ENCODE data around the gene MEOX2.

DNA sequence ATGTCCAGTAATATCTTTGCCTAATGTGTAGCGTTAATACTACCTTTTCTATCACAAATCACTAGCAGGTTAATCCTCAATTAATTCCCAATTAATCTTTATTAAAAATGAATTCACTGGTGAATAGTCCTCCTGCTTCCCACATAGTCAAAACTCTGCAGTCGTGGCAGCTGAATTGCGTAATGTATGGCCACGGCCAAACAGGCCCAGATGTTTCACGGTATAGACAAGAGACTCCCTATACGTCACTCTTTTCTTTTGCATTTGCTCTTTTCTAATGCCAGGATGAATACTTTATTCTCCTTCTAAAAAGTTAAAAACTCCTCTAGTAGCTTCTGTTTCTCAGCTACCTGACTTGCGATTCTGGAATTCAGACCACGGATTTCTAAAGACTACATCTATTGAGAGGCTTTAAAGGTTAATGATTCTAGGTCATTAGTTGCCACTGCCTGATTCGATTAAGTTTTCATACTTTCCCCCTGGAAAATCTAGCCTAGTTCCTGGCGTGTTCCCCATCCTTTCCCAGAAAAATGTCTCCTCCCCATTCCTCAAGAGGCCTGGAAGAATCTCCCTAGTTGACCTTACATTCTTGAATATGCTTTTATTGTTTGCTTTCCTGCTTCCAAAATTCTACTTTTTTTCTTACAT, 16.9 kb downstream of the MEOX2 start:
- TF ChIP-seq, protein P1, sequence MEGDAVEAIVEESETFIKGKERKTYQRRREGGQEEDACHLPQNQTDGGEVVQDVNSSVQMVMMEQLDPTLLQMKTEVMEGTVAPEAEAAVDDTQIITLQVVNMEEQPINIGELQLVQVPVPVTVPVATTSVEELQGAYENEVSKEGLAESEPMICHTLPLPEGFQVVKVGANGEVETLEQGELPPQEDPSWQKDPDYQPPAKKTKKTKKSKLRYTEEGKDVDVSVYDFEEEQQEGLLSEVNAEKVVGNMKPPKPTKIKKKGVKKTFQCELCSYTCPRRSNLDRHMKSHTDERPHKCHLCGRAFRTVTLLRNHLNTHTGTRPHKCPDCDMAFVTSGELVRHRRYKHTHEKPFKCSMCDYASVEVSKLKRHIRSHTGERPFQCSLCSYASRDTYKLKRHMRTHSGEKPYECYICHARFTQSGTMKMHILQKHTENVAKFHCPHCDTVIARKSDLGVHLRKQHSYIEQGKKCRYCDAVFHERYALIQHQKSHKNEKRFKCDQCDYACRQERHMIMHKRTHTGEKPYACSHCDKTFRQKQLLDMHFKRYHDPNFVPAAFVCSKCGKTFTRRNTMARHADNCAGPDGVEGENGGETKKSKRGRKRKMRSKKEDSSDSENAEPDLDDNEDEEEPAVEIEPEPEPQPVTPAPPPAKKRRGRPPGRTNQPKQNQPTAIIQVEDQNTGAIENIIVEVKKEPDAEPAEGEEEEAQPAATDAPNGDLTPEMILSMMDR (conservative IDR thresholded peaks at IDR 0.05; ENCODE audit: low read length): no peak
- no peak for TF ChIP-seq EZH2phosphoT487 (IDR thresholded peaks at IDR 0.05; ENCODE audit: borderline replicate concordance)
